K562 (cell line): ENCODE data around the gene PPP1R9A.

ENCODE experiments used
- CREM ChIP-seq: IDR thresholded peaks from 2 replicates; pipeline ENCODE4 v1.6.1; 2014; ENCODE audit warnings: antibody characterized with exemption, low read depth
- CTCF ChIP-seq, 3 experiments: IDR thresholded peaks in 2 of 3; conservative IDR thresholded peaks in 1 of 3; 2 replicates each; pipeline ENCODE4 v1.5.1; 2011 to 2012; ENCODE audit warnings: low read length in 3 of 3, mild to moderate bottlenecking in 3 of 3, control low read depth in 2 of 3, improper control_type of control experiment in 1 of 3, inconsistent platforms in 1 of 3, low read depth in 1 of 3, mixed read lengths in 1 of 3, moderate library complexity in 1 of 3; ENCODE audit not compliant: insufficient read depth in 2 of 3
- HMGXB4 ChIP-seq: sonication (generic); formaldehyde crosslinking; IDR thresholded peaks from 2 replicates; pipeline ENCODE4 v1.8.1; 2023; ENCODE audit warnings: mild to moderate bottlenecking, missing genetic modification reagents
- NFIC ChIP-seq: fragments of 450-650 bp; IDR thresholded peaks from 2 replicates; pipeline ENCODE4 v1.6.1; 2017; ENCODE audit warnings: mild to moderate bottlenecking, inconsistent platforms

GRCh38 chr7:95250571-95250970, 343.2 kb downstream of the PPP1R9A start:
- TF ChIP-seq CTCF (IDR thresholded peaks at IDR 0.05 in 2 of 3, conservative IDR thresholded peaks at IDR 0.05 in 1 of 3; ENCODE audit: insufficient read depth in 2 of 3, low read depth in 1 of 3, low read length in 3 of 3): no peak
- no peak for TF ChIP-seq CREM
- no peak for TF ChIP-seq HMGXB4 (CRISPR knock-in tag)
- TF ChIP-seq NFIC: no peak
